Measurements from ENCODE around the gene FOXI3.
A peak's percentile ranks its signal among the peaks of the same experiment; 100 is the strongest.

Gene FOXI3

DNA sequence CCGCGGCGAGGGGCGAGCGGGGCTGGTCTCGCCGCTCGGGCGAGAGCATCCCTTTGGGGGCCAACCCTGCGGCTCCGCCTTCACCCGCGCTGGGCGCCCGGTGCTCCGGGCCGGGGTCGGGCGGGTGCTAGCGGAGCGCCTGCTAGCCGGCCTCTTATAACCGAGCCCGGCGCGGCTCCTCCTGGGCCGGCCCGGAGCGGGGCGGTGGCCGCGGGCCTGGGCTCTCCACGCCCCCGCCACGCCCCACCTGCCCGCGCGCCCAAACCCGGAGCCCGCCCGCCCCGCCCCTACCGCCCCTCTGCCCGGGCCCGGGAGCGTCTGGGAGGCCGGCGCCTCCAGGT, at the start of gene FOXI3:
Gene FOXI3 (minus strand): TSS at position 129 of the 341 bp plus-strand sequence. CDS start 158 bp downstream, outside the sequence.
- peaks cover 7% of the 10 kb centered on the region for H3K4me1 ChIP-seq (ENCODE audit: control insufficient read depth, insufficient read depth, low read length)
- H3K9ac ChIP-seq (ENCODE audit: low read depth, low read length): peak within 1 kb of the TSS; percentile 61
- H3K27me3 ChIP-seq (ENCODE audit: control insufficient read depth, insufficient read depth, low read length): peaks cover 20% of the 10 kb centered on the region
- peak within 1 kb of the TSS; percentile 85 for H3K4me3 ChIP-seq (ENCODE audit: low read depth, low read length)
- H3K36me3 ChIP-seq (ENCODE audit: control insufficient read depth, insufficient read depth, low read length): peaks cover 12% of the 10 kb centered on the region
- no peaks in the 10 kb centered on the region for H3K9me3 ChIP-seq (ENCODE audit: control insufficient read depth, insufficient read depth, low read length)

DNA sequence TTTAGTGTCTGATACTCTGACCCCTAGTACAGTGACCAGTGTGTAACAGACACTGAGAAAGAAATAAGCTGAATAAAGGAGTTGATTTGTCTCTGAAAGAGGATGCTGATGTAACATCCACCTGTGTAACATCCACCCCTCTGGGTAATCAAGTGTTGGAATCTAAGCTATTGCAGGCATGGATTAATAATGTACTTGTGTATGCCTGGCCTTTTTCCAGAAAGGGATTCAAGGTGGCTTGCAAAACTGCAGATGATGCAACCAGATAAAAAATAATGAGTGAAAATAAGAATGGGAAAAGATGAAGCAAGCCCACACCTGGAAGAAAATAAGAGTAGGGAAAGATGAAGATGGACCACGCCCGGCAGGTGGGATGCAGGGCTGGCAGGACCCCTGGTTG, 48.2 kb upstream of the FOXI3 start:
- Histone ChIP-seq H3K4me1 (ENCODE audit: control insufficient read depth, insufficient read depth, low read length) (peaks cover 2% of the 10 kb centered on the region), H3K27me3 (ENCODE audit: control insufficient read depth, insufficient read depth, low read length) (peaks cover 9% of the 10 kb centered on the region), H3K9me3 (ENCODE audit: control insufficient read depth, insufficient read depth, low read length) (no peaks in the 10 kb centered on the region), H3K4me3 (ENCODE audit: low read depth, low read length) (no peak overlapping the region), H3K9ac (ENCODE audit: low read depth, low read length) (no peak overlapping the region), H3K36me3 (ENCODE audit: control insufficient read depth, insufficient read depth, low read length) (no peaks in the 10 kb centered on the region)

DNA sequence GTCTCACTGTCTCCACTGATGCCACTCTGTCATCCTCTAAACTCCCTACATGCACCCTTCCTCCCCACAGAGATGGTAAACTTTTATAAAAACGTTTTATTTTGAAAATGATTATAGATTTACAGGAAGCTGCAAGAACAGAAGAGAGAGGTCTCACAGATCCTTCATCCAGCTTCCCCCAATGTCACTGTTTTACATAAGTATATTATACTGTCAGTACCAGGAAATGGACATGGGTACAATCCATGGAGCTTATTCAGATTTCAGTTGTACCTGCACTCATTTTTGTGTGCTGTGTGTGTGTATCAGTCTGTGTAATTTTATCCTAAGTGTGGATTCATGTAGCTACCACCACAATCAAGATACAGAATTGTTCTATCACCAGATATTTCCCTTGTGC, 46.7 kb upstream of the FOXI3 start:
- no peak overlapping the region for H3K9ac ChIP-seq (ENCODE audit: low read depth, low read length)
- peaks cover 2% of the 10 kb centered on the region for H3K4me1 ChIP-seq (ENCODE audit: control insufficient read depth, insufficient read depth, low read length)
- H3K36me3 ChIP-seq (ENCODE audit: control insufficient read depth, insufficient read depth, low read length): no peaks in the 10 kb centered on the region
- H3K9me3 ChIP-seq (ENCODE audit: control insufficient read depth, insufficient read depth, low read length): no peaks in the 10 kb centered on the region
- H3K27me3 ChIP-seq (ENCODE audit: control insufficient read depth, insufficient read depth, low read length): peaks cover 9% of the 10 kb centered on the region
- H3K4me3 ChIP-seq (ENCODE audit: low read depth, low read length): no peak overlapping the region

DNA sequence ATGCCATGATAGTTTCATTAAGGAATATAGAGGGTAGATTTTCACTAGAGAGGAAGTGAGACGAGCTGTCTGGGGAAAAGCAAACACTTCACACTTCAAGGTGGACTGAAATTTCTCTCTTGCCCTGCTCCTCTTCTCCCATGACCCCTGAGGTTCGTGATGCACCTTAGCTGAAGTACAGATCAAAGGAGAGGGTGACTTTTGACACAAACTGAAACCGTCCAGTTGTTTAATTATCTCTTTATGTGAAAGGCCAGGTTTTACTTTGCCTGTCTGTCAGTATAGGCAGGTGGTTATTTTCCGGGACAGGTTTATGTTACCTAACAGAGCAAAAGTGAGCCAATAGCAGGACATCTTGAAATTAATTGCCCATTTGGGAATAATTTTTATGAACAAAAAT, 41.0 kb upstream of the FOXI3 start:
- H3K4me3 ChIP-seq (ENCODE audit: low read depth, low read length): no peak overlapping the region
- no peaks in the 10 kb centered on the region for H3K27me3 ChIP-seq (ENCODE audit: control insufficient read depth, insufficient read depth, low read length)
- H3K9me3 ChIP-seq (ENCODE audit: control insufficient read depth, insufficient read depth, low read length): no peaks in the 10 kb centered on the region
- peaks cover 8% of the 10 kb centered on the region for H3K4me1 ChIP-seq (ENCODE audit: control insufficient read depth, insufficient read depth, low read length)
- no peaks in the 10 kb centered on the region for H3K36me3 ChIP-seq (ENCODE audit: control insufficient read depth, insufficient read depth, low read length)
- no peak overlapping the region for H3K9ac ChIP-seq (ENCODE audit: low read depth, low read length)

DNA sequence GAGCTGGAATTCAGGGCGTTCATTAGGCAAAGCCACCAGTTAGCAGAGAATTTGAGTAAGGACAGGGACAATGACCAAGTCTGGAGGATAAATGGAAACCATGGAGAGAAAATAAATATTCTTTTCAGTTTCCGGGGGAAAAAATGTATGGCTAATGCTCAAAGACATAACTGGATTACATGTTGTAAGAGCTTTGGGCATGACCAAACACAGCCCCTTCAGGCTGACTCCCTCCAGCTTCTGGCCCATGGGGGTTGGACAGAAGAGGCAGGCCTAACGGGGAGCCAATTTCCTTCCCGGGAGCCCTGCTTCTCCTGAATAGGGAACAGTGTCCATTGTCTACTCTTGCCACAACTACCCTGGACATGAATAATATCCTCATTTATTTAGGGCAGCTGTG, 39.5 kb upstream of the FOXI3 start:
- H3K4me3 ChIP-seq (ENCODE audit: low read depth, low read length): no peak overlapping the region
- no peaks in the 10 kb centered on the region for H3K9me3 ChIP-seq (ENCODE audit: control insufficient read depth, insufficient read depth, low read length)
- no peaks in the 10 kb centered on the region for H3K36me3 ChIP-seq (ENCODE audit: control insufficient read depth, insufficient read depth, low read length)
- no peaks in the 10 kb centered on the region for H3K27me3 ChIP-seq (ENCODE audit: control insufficient read depth, insufficient read depth, low read length)
- H3K9ac ChIP-seq (ENCODE audit: low read depth, low read length): no peak overlapping the region
- peaks cover 7% of the 10 kb centered on the region for H3K4me1 ChIP-seq (ENCODE audit: control insufficient read depth, insufficient read depth, low read length)

DNA sequence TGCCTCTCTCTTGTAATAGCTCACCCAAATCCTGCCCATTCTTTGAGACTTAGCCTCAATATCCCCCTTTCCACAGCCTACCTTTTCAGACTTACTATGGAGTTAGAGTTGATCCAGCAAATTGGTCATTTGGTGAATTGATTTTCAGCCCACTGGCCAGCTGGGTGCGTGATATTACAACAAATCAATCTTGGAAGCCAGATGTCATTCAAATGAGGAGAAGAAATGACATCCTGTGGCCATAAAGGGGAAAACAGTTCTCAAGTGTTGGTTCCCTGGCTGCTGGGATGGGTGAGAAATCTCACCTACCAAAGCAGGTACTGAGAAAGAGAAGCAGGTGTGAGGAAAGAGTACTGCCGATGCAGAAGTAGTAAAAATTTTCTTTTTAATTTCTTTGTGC, 36.7 kb upstream of the FOXI3 start:
- H3K9ac ChIP-seq (ENCODE audit: low read depth, low read length): no peak overlapping the region
- no peaks in the 10 kb centered on the region for H3K27me3 ChIP-seq (ENCODE audit: control insufficient read depth, insufficient read depth, low read length)
- no peaks in the 10 kb centered on the region for H3K36me3 ChIP-seq (ENCODE audit: control insufficient read depth, insufficient read depth, low read length)
- no peaks in the 10 kb centered on the region for H3K9me3 ChIP-seq (ENCODE audit: control insufficient read depth, insufficient read depth, low read length)
- no peak overlapping the region for H3K4me3 ChIP-seq (ENCODE audit: low read depth, low read length)
- peaks cover 6% of the 10 kb centered on the region for H3K4me1 ChIP-seq (ENCODE audit: control insufficient read depth, insufficient read depth, low read length)

DNA sequence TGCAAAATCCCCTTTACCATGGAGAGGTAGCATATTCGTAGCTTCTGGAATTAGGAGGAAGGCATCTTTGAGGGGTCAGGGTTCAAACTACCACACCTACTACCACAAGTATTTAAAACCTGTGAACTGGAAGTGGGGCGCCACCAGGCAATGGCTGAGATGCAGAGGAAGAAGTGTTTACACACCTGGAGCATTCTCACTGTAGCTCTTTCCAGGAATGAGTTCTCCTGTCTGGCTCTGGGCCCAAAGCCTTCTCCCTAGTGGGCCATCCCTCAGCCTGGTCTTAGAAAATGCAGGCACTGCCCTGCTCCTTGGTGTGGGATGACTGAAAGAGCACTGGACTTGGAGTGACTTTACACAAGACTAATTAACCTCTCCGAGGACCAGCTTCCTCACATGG, 30.7 kb upstream of the FOXI3 start:
- H3K27me3 ChIP-seq (ENCODE audit: control insufficient read depth, insufficient read depth, low read length): no peaks in the 10 kb centered on the region
- H3K9me3 ChIP-seq (ENCODE audit: control insufficient read depth, insufficient read depth, low read length): no peaks in the 10 kb centered on the region
- H3K36me3 ChIP-seq (ENCODE audit: control insufficient read depth, insufficient read depth, low read length): no peaks in the 10 kb centered on the region
- H3K4me3 ChIP-seq (ENCODE audit: low read depth, low read length): no peak overlapping the region
- H3K4me1 ChIP-seq (ENCODE audit: control insufficient read depth, insufficient read depth, low read length): peaks cover 2% of the 10 kb centered on the region
- H3K9ac ChIP-seq (ENCODE audit: low read depth, low read length): no peak overlapping the region

DNA sequence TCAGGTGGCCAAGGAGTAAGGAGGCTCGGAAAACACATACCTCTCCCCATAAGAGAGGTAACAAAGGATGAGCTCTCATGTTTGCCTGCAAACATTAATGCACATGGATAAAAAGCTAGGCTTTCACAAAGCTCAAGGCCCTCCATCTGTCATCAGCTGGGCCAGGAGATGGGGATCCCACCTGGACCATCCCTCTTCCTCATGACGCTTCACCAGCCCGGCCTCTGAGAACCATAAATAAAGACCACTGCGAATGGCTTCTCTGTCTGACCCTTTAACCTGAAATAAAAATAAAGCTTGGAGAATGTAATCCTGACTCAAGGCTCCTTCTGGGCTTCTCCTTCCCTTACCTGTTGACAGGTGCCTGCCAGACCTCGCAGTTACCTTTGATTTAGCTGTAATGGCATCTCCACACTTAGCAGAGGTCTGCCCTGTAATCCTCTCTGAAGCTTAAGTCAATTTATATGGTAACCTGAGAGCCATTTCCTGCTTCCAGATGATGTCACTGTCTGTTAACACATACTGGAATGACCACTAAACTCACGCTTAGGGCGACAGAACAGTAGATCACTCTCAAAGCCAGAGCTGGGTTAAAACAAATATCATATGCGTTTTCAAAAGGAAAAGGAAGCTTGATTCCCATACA, 29.3 kb upstream of the FOXI3 start:
- H3K9ac ChIP-seq (ENCODE audit: low read depth, low read length): no peak overlapping the region
- H3K36me3 ChIP-seq (ENCODE audit: control insufficient read depth, insufficient read depth, low read length): no peaks in the 10 kb centered on the region
- peaks cover 2% of the 10 kb centered on the region for H3K4me1 ChIP-seq (ENCODE audit: control insufficient read depth, insufficient read depth, low read length)
- no peaks in the 10 kb centered on the region for H3K9me3 ChIP-seq (ENCODE audit: control insufficient read depth, insufficient read depth, low read length)
- no peaks in the 10 kb centered on the region for H3K27me3 ChIP-seq (ENCODE audit: control insufficient read depth, insufficient read depth, low read length)
- no peak overlapping the region for H3K4me3 ChIP-seq (ENCODE audit: low read depth, low read length)

DNA sequence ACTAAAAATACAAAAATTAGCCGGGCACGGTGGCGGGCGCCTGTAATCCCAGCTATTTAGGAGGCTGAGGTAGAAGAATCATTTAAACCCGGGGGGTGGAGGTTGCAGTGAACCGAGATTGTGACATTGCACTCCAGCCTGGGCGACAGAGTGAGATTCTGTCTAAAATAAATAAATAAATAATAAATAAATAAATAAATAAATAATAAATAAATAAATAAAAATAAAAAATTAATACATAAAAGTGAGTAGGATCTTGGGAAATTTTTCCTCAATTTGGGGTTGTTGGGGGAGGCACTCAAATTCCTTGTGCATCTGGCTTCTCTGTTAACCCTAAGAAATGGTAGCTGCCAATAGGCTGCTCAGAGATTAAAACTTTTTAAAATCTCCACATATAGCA, 20.3 kb upstream of the FOXI3 start:
- Histone ChIP-seq H3K9ac (ENCODE audit: low read depth, low read length) (no peak overlapping the region), H3K4me3 (ENCODE audit: low read depth, low read length) (no peak overlapping the region), H3K9me3 (ENCODE audit: control insufficient read depth, insufficient read depth, low read length) (no peaks in the 10 kb centered on the region), H3K27me3 (ENCODE audit: control insufficient read depth, insufficient read depth, low read length) (no peaks in the 10 kb centered on the region), H3K4me1 (ENCODE audit: control insufficient read depth, insufficient read depth, low read length) (peaks cover 12% of the 10 kb centered on the region), H3K36me3 (ENCODE audit: control insufficient read depth, insufficient read depth, low read length) (no peaks in the 10 kb centered on the region)

DNA sequence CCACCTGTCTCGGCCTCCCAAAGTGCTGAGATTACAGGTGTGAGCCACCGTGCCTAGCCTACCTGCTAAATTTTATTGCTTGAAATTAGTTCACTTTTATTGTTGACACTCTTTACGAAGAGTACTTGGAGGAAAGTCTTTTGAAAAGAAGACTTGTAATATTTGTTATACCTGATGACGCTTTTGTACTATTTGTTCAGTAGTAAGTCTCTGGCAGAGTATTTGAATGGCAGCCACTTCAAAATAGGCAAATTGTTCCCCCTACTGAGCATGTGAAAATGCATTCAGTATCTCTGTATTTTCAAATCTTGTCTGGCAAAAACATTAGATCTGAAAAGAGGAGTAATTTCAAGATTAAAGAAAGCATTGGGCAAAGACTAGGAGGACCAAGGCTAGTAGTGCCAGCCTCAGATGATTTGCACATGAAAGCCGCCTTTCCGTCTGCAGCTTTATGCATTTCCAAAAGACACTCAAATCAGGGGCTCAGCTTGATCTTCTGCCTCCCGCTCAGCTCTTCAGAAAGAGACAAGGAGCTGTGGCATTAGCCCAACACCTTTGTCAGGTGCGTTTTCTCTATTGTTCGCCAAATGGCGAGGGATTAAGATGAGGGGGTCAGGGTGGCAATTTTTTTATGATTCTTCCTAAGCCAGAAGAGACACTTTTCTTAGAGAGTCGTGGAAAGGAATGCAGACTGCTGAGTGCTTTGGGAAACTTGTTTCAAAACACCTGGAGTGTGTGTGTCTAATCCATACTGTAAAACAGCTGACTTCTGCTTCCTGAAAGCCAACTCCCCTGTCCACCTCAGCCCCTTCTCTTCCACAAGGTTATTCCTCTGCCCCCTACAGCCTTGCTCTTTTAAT, 18.8 kb upstream of the FOXI3 start:
- no peaks in the 10 kb centered on the region for H3K36me3 ChIP-seq (ENCODE audit: control insufficient read depth, insufficient read depth, low read length)
- H3K9ac ChIP-seq (ENCODE audit: low read depth, low read length): no peak overlapping the region
- H3K9me3 ChIP-seq (ENCODE audit: control insufficient read depth, insufficient read depth, low read length): no peaks in the 10 kb centered on the region
- H3K4me1 ChIP-seq (ENCODE audit: control insufficient read depth, insufficient read depth, low read length): peaks cover 12% of the 10 kb centered on the region
- no peak overlapping the region for H3K4me3 ChIP-seq (ENCODE audit: low read depth, low read length)
- H3K27me3 ChIP-seq (ENCODE audit: control insufficient read depth, insufficient read depth, low read length): no peaks in the 10 kb centered on the region

DNA sequence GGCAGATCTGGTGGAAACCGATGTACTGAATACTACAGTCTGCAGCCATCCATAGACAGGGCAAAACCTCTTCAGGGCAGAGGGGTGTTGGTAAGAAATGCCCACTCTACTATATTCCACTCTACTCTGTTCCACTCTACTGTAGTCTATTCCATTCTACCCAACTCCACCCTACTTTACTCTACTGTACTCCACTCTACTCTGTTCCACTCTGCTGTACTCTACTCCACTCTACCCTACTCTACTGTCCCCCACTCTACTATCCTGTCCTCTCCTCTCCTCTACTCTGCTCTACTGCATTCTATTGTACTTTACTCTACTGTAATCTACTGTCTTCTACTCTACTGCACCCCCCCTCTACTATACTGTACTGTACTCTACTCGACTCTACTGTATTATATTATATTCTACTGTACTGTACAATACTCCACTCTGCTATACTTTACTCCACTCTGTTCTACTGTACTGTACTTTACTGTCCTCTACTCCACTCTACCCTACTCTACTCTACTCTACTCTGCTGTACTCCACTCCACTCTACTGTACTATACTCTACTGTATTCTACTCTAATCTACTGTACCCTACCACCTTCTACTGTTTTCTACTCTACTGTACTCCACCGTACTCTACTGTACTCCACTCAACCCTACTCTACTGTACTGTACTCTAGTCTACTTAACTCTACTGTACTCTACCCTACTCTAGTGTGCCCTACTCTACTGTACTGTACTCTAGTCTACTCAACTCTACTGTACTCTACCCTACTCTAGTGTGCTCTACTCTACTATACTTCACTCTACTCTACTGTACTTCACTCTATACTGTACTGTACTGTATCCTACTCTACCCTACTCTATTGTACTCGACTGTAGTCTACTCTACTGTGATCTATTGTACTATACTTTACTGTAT, 17.0 kb upstream of the FOXI3 start:
- Histone ChIP-seq H3K4me3 (ENCODE audit: low read depth, low read length) (no peak overlapping the region), H3K9me3 (ENCODE audit: control insufficient read depth, insufficient read depth, low read length) (no peaks in the 10 kb centered on the region), H3K36me3 (ENCODE audit: control insufficient read depth, insufficient read depth, low read length) (no peaks in the 10 kb centered on the region), H3K4me1 (ENCODE audit: control insufficient read depth, insufficient read depth, low read length) (peaks cover 12% of the 10 kb centered on the region), H3K27me3 (ENCODE audit: control insufficient read depth, insufficient read depth, low read length) (no peaks in the 10 kb centered on the region), H3K9ac (ENCODE audit: low read depth, low read length) (no peak overlapping the region)

Data from iPS-15b (cell line).